Measurements from ENCODE around the gene NDUFS8.

- TF ChIP-seq, protein P1, sequence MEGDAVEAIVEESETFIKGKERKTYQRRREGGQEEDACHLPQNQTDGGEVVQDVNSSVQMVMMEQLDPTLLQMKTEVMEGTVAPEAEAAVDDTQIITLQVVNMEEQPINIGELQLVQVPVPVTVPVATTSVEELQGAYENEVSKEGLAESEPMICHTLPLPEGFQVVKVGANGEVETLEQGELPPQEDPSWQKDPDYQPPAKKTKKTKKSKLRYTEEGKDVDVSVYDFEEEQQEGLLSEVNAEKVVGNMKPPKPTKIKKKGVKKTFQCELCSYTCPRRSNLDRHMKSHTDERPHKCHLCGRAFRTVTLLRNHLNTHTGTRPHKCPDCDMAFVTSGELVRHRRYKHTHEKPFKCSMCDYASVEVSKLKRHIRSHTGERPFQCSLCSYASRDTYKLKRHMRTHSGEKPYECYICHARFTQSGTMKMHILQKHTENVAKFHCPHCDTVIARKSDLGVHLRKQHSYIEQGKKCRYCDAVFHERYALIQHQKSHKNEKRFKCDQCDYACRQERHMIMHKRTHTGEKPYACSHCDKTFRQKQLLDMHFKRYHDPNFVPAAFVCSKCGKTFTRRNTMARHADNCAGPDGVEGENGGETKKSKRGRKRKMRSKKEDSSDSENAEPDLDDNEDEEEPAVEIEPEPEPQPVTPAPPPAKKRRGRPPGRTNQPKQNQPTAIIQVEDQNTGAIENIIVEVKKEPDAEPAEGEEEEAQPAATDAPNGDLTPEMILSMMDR (IDR thresholded peaks at IDR 0.05; ENCODE audit: poor library complexity) = no peak
- no peak for TF ChIP-seq EZH2phosphoT487 (IDR thresholded peaks at IDR 0.05; ENCODE audit: low read depth, severe bottlenecking, unreplicated experiment)
- TF ChIP-seq EZH2 (IDR thresholded peaks at IDR 0.05; ENCODE audit: borderline replicate concordance) = no peak
Observed at GRCh38 chr11:68004551-68005335, 25.7 kb upstream of the NDUFS8 start.
